ENCODE data around the gene BSND.
"Not testable (repeated sequence)": the region's sequence is repeated elsewhere in the genome, so short reads cannot be mapped to it uniquely, and the experiment has no call there.

- TF ChIP-seq CTCF, POLR2A (IDR thresholded peaks at IDR 0.05): not testable (repeated sequence)
Observed at GRCh38 chr1:55031098-55031497, 32.4 kb downstream of the BSND start.
